ENCODE data around the gene PNMA1.

The PNMA1 gene

DNA sequence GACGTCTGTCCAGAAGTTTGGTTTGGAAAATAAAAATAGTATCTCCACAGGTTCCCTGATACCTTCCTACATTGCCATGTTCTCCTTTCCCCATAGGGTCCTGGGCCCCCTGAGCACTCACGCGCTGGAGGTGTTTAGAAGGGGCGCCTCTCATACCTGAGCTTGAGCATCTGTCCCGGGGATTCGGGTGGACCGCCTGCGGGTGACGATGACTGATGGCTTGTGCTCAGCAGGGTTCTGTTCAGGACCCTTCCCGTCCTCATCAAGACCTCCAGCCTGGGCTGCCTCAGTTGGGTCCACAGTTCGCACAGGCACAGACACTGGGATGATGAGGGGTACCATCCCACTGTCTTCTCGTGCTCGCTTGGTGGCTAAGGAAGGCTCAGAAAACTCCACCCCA, 22.7 kb upstream of the PNMA1 start:
- no peak for DNase-seq (ENCODE audit: low read depth)

DNA sequence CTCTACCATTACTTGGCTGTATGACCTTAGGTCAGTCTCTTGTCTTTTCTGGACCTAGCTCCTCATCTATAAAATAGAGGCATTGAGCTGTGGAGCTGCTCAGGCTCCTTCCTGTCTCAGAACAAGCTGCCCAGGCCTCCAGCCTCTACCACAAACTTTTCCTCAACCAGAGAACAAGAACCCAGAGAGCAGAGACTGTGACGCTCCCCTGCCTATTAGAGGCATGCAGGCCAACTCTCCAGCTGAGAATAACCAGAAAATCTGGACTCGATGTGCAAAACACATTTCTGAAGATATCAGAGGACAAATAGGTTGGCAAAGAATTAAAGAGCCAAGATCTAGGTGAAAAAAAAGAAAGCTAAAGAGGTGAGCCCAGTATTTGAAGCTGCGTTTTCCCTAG, 17.8 kb upstream of the PNMA1 start:
- no peak for DNase-seq (ENCODE audit: low read depth)

DNA sequence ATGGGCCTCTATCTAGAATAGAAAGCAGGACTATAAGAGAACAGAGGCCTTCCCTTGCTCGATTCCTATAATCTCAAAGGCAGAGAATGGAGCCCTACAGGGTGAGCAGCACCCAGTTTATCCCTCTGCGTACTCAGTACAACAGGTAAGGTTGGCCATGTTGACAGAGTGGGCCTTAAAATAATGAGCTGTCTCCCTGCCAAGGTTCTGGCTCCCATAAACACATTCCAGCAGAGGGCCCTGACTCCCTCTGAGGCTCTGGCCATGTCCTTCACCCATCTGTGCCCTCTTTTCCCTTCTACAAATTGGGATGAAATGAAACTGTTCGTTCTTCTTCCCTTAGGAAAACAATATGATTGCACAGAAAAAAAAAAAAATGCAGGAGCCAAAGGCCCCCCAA, 16.9 kb upstream of the PNMA1 start:
- no peak for DNase-seq (ENCODE audit: low read depth)

DNA sequence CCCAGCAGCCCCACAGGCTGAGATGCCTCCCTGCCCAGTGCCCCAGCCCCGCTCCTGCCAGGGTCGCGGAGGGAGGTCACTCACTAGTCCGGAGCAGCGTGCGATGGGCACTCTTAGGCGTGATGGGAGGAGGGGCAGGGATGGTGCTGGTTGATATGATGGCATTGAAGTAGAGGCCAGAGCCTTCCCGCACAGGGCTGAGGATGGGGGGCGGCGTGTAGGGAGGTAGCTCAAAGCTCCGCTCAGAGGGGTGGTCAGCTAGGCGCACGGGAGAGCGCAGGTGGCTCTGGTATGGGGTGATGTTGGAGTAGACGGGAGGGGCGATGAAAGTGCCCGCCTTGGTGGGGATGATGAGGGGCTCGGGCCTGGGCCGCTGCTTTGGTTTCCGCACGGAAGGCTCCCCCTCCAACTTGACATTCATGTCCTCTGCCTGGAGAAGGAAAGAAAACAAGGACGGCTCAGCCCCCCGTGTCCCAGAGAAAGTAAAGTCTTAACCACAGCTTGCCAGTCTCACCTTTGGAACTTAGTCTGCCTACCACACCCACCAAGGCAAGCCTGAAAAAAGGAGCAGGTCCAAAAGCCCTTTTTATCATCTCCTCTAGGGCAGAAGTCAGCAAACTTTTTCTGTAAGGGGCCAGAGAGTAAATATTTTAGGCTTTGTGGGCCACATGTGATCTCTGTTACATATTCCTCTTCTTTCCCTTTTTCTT, 15.5 kb upstream of the PNMA1 start:
- no peak for DNase-seq (ENCODE audit: low read depth)

DNA sequence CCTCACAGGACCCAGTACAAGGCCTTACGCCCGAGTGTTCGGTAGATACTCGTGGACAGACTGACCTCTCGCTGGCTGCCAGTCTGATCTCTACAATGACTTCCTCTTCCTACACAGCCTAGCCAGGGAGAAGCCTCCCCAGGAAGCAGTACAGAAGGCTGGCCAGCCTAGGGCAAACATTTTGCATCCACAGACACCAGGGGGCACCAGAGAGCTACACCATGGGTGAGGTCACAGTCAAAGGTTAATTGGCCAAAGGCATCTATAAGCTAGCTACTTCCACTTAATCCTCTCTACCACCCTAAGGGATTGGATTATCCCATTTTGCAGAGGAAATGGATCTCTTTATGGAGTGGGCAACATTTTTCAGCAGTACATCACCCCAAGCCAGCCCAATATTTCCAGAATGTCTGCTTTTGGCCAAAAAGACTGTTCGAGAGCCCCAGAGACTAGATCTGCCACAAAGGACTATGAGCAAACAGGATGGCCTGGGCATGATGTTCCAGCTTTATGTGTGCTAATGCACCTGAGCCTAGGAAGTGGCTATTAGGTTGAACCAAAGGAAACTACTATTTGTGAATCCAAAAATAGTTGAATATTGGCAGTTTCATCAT, 14.6 kb upstream of the PNMA1 start:
- peak; percentile 84 for DNase-seq (ENCODE audit: low read depth)

DNA sequence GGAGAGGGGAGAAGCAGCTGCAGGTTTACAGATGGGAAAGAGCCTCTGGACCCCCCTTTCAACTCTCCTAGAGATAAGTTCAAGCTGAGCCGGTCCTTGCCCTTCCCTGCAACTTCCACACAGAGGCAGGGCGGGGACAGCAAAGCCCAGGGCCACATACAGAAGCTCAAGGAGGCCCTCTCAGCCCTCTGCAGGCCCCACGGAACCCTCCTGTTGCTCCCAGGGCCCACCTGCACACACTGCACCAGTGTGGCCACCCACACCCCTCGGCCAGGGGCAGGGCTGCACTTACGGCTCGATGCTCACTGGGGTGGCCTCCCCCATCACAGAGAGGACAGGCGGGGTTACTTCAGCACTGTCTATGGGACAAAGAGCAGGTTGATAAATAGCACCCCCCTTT, 13.0 kb upstream of the PNMA1 start:
- no peak for DNase-seq (ENCODE audit: low read depth)

DNA sequence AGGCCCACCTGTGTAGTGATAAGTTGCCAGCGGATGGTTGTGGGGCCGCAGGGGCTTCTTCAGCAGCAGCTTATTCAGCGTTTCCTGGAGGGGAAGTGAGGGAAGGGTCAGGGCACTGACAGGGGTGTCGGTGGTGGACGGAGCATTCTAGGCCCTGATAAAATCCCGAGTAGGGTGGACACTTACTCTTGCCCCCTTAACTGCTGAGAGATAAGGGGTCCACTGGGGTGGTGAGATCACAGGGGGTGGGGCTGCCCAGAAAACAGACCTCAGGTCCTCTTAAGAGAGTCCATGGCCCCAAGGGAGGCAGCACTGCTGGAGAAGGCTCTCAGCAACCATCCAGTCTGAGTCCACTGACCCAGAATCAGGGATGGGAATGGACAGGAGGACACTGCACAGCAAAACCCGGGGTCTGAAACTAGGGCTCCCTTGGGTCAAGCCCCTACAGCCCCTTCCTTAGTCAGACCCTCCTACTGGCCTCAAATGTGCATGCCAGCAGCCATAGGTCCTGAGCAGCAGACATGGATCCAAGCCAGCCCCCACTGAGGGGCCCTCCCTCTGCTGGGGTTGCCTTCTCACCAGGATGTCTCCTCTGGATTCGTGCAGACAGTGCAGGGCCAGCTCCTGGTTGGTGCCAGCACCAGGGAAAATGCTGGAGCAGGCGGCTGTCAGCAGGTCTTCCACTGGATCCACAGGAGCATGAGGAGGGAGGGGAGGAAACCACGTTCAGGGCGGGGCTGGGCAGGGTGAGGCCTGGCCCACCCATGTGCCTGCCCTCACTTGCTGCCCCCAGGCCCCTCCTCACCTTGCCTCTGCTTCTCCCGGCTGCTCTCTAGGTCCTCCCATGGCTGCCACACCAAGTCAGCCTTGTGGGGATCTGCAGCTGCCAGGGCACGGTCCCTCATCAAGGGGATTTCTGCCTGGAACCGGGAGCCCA, 12.1 kb upstream of the PNMA1 start:
- no peak for DNase-seq (ENCODE audit: low read depth)

DNA sequence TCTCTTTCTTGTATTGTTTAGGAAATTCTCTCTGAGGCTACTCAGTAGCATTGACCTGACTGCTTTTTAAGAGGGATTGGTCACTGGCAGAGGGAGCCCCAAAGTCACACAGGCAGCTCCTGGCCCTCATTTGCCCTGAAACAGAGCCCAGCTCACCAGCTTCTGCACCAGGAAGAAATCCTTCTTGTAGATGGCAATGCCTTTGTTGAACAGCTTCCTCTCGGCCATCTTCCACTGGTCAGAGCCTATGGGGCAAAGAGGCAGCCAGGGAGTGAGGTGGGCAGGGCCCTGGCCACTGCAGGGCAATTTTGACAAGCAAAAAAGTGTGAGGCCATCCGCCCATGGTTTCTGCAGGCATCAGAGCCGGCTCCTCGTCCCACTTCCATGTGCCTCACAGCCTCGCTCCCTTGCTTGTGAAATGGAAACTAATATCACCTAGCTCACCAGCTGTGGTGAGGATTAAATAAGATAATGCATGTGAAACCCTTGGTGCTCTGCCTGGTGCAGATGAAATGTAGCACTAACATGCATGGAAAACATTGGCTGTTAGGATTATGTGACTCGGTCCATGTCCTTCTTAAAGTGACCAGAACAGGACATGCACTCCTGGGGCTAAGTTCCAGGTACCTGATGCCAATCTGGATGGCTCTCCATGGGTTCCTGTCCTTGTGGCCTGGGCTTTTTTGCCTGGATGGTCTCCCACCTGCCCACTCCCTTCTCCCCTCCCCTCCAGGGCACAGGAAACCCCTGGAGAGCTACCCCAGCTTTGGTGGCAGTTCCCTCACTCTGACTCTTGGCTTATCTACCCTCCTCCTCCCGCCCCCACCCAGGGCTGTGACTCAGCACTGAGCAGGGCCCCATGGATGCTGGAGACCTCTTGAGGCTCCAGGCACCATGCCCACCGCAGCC, 11.2 kb upstream of the PNMA1 start:
- DNase-seq (ENCODE audit: low read depth), result peak; percentile 68

DNA sequence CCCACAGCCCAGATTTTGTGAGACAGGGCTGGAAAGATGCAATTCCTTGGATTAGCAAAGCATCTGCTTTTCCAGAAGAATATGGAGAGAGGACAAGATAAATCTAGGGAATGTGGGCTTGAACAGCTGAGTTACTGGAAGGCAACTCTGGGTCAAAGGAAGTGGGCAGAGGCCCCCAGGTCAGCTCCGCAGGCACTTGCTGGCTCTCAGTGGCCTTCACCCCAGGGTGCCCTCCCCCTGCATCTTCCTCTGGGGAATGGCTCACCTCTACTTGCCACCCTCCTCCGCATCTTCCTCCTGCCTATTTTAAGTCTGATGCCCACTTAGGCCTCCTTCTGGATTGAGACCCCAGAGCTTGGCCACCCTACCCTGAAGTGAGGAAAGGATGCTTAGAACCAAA, 10.5 kb upstream of the PNMA1 start:
- DNase-seq (ENCODE audit: low read depth), result no peak

DNA sequence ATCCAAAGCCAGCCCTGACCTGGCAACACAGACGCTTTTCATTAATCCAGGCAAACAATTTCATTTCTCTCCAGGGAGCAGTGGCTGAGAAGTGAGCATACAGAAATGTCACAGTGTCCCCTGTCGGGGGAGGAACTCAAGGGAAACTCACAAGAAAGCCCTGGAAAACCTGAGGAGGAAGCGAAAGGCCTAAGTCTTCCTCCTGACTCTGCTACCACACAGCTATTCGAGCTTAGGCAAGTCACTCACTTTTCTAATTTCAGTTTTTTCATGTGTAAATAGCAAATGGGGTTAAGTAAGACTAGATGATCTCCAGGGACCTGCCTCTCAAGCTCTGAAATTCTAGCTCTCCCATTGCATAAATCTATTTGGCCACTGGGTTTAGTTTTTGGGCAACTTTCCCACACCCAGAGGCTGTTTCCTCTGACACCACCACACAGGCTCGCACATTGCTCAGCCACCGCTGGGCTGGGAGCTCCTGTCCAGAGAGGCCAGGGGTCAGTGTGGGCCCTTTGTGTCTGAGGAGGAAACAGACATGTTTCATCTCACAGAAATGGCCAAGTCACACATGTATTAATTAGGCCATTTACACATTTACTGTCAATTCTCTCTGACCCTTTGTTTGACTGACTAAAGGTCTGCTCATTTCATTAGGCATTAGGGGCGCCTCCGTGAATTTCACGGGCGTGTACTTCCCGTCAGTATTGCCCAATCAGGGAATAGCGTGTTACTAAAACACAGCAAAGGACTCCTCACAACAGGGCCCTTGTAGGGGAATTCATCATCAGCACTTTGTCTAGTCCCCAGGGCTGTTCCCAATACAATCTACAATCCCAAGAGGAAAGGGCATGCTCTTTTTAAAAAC, 9.8 kb upstream of the PNMA1 start:
- DNase-seq (ENCODE audit: low read depth), result peak; percentile 97

DNA sequence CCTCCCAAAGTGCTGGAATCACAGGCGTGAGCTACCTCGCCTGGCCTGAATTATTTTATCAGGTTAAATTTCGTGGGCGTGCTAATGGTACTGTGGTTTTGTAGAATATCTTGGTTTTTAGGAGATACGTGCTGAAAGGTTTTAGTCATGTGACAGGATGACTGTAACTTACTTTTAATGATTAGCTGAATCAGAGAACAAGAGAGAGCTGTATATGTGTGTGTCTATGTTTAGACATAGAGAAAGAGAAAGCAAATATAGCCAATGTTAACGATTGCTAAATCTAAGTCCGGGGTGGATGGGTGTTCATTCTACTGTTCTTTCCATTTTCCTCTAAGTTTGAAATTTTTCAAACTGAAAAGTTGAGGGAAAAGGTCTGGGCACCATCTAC, 9.2 kb upstream of the PNMA1 start:
- DNase-seq (ENCODE audit: low read depth), result peak; percentile 55

DNA sequence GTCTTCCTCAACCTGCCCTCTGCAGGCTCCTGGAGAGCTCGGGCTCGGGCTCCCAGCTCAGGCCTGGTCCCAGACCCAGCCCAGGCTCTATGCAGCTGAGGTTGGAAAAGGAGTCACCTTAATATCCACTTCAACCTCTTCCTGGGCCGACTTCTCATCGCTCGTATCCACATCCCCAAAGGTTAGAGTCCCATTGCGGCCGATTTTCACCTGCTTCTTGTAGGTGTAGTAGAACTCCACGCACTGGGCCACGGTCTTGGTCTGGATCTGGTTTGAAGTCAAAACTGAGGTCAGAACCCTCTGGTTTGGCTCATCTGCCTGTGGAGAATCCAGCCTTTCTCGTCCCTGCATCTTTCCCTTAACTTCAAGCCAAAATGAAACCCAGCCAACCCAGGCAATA, 8.4 kb upstream of the PNMA1 start:
- no peak for DNase-seq (ENCODE audit: low read depth)

DNA sequence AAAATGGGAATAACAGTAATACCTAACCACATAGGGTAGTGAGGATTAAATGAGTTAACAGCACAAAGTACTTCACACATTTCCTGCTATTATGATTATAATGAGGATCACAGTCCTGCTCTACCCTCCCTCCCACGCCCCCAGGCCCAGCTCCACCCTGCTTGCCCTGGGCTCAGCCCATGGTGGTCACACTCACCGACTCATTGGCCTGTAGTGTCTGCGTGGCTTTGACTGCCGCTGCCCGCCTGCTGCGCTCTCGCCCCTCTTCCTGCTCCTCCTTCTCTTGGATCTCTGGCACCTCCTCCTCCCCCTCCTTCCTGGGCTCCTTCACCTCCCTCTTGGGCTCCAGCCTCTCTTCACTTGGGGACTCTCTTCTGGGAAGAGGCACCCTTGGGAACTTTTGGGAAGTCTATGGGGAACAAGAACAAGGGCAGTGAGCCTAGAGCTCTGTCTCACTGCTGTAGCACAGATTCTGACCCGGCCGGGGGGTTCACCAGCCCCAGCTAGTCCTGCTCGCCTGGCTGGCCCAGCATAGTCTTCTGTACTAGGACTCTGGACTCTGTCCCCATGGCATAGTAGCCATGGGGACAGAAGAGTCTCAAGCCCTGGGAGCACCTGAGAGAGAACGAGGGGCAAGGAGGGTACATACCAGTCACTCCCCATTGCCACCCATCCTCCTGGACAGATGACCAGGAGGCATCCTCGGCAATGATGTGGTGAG, 7.1 kb upstream of the PNMA1 start:
- no peak for DNase-seq (ENCODE audit: low read depth)

DNA sequence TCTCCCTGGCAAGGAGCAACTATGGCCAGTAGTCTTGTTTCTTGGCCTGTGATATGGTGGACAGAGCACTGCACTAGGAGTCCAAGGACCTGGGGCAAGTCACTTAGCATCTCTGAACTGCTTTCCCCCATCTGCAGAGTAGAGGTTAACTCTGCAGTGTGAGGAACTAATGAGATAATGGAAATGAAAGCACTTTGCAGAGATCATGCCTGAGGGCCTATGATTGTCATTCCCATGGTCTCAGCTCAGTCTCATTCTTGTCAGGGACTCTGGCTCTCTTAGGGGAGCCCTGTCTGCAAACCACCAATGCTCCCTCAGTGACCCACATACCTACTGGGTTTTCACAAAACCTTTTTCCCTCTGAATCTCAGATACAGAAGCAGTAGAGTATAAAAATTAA, 6.5 kb upstream of the PNMA1 start:
- no peak for DNase-seq (ENCODE audit: low read depth)

DNA sequence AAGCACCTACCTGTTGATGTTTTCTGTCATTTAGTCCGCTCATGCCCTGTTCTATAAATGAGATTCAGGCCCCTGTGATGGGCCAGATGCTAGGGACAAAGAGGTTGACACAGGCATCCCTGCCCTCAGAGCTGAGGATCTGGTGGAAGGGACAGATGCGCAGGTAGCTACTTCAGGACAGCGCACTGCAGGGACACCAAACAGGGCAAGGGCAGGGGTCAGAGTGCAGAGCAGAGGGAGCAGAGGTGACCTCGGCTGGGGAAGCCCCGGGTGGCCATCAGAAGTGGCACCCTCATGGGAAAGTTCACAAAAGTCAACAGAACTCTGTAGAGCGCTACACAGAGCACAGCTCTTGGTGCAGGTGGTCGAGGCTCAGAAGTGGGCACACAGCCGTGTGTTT, 5.6 kb upstream of the PNMA1 start:
- DNase-seq (ENCODE audit: low read depth), result no peak

DNA sequence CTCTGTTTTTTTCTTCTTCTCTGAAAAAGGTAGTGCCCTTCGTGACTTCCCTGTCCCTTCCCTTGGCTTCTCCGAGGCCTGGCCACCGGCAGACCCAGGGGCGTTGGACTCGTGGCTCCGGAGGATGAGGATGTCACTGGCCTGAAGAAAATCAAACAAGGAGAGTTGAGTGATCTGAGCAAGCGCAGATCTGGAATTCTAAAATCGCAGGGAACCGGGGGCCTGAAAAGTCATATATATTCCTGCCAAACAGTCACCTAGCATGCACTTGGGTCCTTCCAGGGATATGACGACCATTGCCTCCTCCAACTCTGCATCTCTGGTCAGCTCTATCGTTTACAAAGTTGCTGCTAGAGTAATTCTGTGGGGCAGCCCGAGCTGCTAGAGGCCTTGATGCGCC, 5.2 kb upstream of the PNMA1 start:
- DNase-seq (ENCODE audit: low read depth), result no peak

DNA sequence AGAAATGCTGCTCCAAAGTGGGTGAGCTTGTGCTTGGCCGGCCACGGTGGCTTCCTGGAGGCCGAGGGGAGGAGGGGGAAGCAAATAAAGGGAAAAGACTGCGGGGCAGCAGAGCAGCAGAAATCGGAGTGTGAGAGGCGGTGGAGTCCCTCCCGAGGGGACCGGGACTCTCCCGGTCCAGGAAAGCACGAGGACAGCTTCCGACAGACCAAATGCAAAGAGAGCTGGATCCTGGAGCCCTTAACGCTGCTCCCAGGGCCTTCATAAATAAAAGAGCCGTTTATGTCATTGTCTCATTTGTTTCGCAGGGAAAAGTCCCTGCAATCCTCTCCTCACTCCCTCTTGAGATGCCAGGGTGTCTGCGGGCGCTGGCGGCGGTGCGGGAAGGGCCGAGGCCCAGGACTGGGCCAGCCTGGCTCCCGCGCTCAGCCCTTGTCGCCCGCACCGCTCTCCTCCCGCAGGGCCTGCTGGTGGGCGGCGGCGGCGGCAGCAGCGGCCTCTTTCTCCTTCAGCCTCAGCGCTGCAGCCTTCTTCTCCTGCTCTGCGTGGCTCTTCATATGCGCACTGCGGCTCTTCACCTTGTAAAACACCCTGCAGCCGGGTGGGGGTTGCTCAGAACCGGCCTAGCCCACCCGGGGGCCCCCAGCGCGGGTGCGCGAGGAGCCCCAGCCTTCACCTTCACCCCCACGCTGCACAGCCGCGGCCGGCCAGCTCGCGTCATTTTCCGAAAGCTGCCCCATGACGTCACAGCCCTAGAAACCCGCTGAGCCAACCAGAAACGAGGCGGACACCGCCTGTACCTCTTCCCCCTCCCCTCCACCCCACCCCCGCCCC, 4.5 kb upstream of the PNMA1 start:
- no peak for DNase-seq (ENCODE audit: low read depth)

DNA sequence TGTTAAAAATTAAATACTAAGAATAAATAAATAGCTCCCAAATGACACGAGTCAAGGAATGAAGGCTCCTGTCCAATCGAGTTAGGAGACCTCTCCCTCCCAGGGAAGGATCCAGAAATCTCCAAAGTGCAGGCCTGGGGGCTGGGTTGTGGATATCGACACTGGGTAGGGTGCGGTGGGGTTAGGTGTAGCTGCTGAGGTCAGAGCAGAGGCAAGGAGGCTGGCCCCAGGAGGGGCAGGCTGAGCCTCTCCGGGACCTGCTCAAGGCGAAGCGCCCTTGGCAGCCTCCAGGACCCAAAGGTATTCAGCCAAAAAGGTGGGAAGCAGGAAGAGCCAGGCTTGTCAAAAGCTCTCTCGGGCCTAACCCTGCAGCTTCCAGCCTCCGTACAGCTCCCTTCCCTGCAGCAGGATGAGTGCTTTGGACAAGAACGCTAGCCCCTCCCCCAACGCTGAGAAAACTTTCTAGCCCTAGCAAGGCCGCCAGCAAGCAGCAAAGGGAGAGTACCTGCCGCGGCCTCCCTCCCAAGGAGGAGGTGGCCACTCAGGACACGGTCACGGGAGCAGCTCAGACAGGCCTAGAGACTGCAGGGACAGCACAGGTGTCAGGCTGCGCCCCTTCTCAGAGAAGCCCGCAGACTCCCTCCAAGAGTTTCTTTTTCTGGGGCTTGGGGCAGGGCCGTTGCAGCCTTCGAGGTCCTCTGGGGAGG, 3.7 kb upstream of the PNMA1 start:
- no peak for DNase-seq (ENCODE audit: low read depth)

DNA sequence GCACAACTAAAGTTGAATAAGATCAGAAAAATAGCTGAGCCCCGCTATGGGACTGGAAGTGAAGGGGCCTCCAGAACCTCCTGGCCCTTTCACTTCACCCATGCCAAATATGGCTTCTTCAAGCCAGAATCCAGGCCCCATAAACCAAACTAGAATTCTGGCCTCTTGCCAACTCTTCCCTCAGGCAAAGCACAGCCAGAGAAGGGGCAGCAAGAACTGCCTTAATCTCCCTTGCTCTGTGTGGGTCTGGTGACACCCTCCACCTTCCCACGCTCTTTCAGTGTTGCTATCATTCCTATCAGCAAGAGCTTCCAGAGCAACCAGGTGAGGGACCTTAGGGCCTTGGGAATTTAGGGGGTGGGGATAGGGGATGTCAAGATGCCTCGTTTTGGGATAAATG, 3.1 kb upstream of the PNMA1 start:
- DNase-seq (ENCODE audit: low read depth), result no peak

Data from ELR (cell line).